ENCODE data around the gene NT5C1A. TPM values are rescaled to one million over a fixed set of nuclear protein-coding genes. Genes with fewer than 3 reads are reported as not detected.

Gene NT5C1A
- total RNA-seq, 1 experiment from 2014 or later: not detected

- no TSS peak for BruUV-seq (replicated peaks)
- TF ChIP-seq CTCF (IDR thresholded peaks at IDR 0.05; ENCODE audit: unreplicated experiment): no peak
- Mint-ChIP-seq H3K27ac (ENCODE audit: low read depth, unreplicated experiment) (no peak overlapping the region), H3K9me3 (ENCODE audit: unreplicated experiment) (no peaks in the 10 kb centered on the region), H3K27me3 (ENCODE audit: insufficient read depth, unreplicated experiment) (no peaks in the 10 kb centered on the region), H3K4me1 (ENCODE audit: insufficient read depth, unreplicated experiment) (no peaks in the 10 kb centered on the region), H3K36me3 (ENCODE audit: insufficient read depth, unreplicated experiment) (no peaks in the 10 kb centered on the region), H3K4me3 (ENCODE audit: unreplicated experiment) (no peak overlapping the region)
- intact Hi-C loops (cut with micrococcal nuclease): no loop called here
- ChIA-PET CTCF (interaction anchor here (0.5 to 3.4 kb wide), 5 partner anchors 12 to 432 kb away, joined by 3 to 12 read pairs (median 3); no protein-coding TSS in a partner anchor), POLR2A (interaction anchor here (1.0 kb wide), 1 partner anchor 620 kb away, joined by 3 read pairs; no protein-coding TSS in a partner anchor)
- no peak for DNase-seq (ENCODE audit: unreplicated experiment)
Measured at GRCh38 chr1:39646232-39647081, 25.4 kb downstream of the NT5C1A start.

- Mint-ChIP-seq H3K27me3 (ENCODE audit: insufficient read depth, unreplicated experiment) (no peaks in the 10 kb centered on the region), H3K27ac (ENCODE audit: low read depth, unreplicated experiment) (no peak overlapping the region), H3K4me1 (ENCODE audit: insufficient read depth, unreplicated experiment) (no peaks in the 10 kb centered on the region), H3K36me3 (ENCODE audit: insufficient read depth, unreplicated experiment) (no peaks in the 10 kb centered on the region), H3K4me3 (ENCODE audit: unreplicated experiment) (no peak overlapping the region), H3K9me3 (ENCODE audit: unreplicated experiment) (no peaks in the 10 kb centered on the region)
- POLR2A ChIA-PET: no interaction called here
- no TSS peak for BruUV-seq (replicated peaks)
- CTCF ChIA-PET: interaction anchor here (2.7 kb wide), 1 partner anchor 39 kb away, joined by 12 read pairs; no protein-coding TSS in a partner anchor
- DNase-seq (ENCODE audit: unreplicated experiment): no peak
- TF ChIP-seq CTCF (IDR thresholded peaks at IDR 0.05; ENCODE audit: unreplicated experiment): no peak
- intact Hi-C loops (cut with micrococcal nuclease): no loop called here
Measured at GRCh38 chr1:39645411-39646043, 26.4 kb downstream of the NT5C1A start.

- Mint-ChIP-seq H3K4me3 (ENCODE audit: unreplicated experiment) (no peak overlapping the region), H3K27ac (ENCODE audit: low read depth, unreplicated experiment) (no peak overlapping the region), H3K36me3 (ENCODE audit: insufficient read depth, unreplicated experiment) (no peaks in the 10 kb centered on the region), H3K9me3 (ENCODE audit: unreplicated experiment) (no peaks in the 10 kb centered on the region), H3K4me1 (ENCODE audit: insufficient read depth, unreplicated experiment) (no peaks in the 10 kb centered on the region), H3K27me3 (ENCODE audit: insufficient read depth, unreplicated experiment) (no peaks in the 10 kb centered on the region)
- BruUV-seq (replicated peaks): no TSS peak
- POLR2A ChIA-PET: no interaction called here
- DNase-seq (ENCODE audit: unreplicated experiment): no peak
- no peak for TF ChIP-seq CTCF (IDR thresholded peaks at IDR 0.05; ENCODE audit: unreplicated experiment)
- CTCF ChIA-PET: interaction anchor here (0.6 to 1.5 kb wide), 2 partner anchors 16 to 112 kb away, joined by 3 read pairs; no protein-coding TSS in a partner anchor
- intact Hi-C loops (cut with micrococcal nuclease): no loop called here
Measured at GRCh38 chr1:39643705-39644104, 28.2 kb downstream of the NT5C1A start.

- Mint-ChIP-seq H3K36me3 (ENCODE audit: insufficient read depth, unreplicated experiment) (no peaks in the 10 kb centered on the region), H3K4me1 (ENCODE audit: insufficient read depth, unreplicated experiment) (no peaks in the 10 kb centered on the region), H3K27ac (ENCODE audit: low read depth, unreplicated experiment) (no peak overlapping the region), H3K27me3 (ENCODE audit: insufficient read depth, unreplicated experiment) (no peaks in the 10 kb centered on the region), H3K9me3 (ENCODE audit: unreplicated experiment) (no peaks in the 10 kb centered on the region), H3K4me3 (ENCODE audit: unreplicated experiment) (no peak overlapping the region)
- no TSS peak for BruUV-seq (replicated peaks)
- no peak for DNase-seq (ENCODE audit: unreplicated experiment)
- POLR2A ChIA-PET: no interaction called here
- CTCF ChIA-PET: no interaction called here
- intact Hi-C loops (cut with micrococcal nuclease): no loop called here
- no peak for TF ChIP-seq CTCF (IDR thresholded peaks at IDR 0.05; ENCODE audit: unreplicated experiment)
Measured at GRCh38 chr1:39642796-39643195, 29.1 kb downstream of the NT5C1A start.
